Limb (tissue), 2 donors: Measurements from ENCODE around the gene SEC24D.
"Not testable (repeated sequence)": the region's sequence is repeated elsewhere in the genome, so short reads cannot be mapped to it uniquely, and the experiment has no call there.

Source experiments
- DNase-seq, 2 donors: peaks; one replicate each; pipeline ENCODE4 v3.0.0-alpha.2; 2016; ENCODE audit errors: extremely low spot score in 2 of 2

The SEC24D gene

GRCh38 chr4:118814058-118814457, 21.9 kb downstream of the SEC24D start:
- DNase-seq = no peak

DNA sequence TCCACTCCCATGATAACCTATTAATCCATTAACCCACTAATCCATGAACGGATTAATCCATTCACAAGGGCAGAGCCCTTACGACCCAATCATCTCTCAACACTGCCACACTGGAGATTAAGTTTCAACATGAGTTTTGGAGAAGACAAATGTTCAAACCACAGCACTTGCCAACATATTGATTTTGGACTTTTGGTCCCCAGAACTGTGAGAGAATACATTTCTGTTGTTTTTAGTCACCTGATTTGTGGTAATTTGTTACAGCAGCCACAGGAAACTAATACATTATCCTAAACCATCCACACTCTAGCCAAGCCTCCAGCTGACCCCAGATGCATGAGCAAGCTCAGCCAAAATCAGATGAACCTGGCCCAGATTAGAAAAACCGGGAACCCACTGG, 22.4 kb downstream of the SEC24D start:
- DNase-seq = no peak

GRCh38 chr4:118811832-118812231, 24.1 kb downstream of the SEC24D start:
- no peak for DNase-seq

DNA sequence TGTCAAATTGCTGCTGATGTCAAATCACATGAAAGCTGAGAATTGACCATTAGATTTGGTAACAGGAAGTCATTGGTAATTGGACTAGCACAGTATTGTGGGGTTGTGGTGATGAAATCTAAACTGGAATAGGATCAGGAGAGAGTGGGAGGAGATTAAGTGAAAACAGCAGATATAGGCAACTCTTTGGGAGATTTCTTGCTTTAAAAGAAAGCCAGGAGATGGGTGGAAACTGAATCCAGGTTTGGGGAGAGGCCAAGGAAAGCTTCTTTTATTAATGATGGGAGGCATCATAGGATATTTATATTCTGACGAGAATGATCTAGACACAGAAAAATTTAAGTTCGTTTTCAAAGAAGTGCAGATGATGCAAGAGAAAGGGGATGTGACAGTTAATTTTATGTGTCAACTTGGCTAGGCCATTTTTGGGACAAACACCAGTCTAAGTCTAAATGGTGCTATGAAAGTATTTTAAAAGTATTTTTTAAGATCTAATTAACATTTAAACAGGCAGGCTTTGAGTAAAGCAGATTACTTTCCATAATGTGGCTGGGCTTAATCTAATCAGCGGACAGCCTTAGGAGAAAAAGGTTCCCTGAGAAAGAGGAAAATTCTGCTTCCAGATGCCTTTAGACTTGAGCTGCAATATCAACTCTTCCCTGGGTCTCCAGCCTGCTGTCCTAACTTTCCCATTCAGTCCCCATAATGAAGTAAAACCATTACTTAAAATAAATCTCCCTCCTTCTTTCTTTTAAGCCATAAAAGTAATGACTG, 24.7 kb downstream of the SEC24D start:
- no peak for DNase-seq

GRCh38 chr4:118807659-118808058, 28.3 kb downstream of the SEC24D start:
- no peak for DNase-seq

GRCh38 chr4:118803253-118803652, 32.7 kb downstream of the SEC24D start:
- DNase-seq = no peak

DNA sequence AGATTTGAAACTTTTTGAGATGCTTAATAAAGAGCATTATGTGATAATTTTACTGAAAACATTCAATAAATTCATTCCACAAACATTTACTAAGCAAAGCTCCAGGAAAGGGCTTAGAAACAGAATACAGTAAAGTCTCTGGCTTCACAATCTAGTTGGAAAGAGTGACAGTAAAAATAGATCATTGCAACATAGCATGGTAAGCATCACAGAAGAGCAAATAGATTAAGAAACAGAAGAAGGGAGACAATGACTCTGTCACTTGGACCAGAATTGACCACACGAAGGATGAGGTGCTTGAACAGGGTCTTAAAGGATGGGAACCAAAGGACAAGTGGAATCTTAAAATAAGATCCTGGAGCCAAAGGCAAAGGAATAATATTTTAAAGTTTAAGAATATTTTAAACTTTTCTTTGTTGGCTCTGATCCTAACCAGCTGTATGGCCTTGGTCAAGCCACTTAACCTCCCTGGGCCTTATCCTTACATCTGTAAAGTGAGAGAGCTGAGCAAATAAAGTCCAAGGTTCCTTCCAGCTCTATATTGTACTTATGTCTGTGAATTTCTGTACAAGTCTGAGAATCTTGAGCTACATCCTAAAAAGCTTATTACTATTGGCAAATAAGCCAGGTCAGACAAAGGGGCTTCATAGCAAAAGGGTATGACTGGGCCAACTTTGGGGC, 33.9 kb downstream of the SEC24D start:
- no peak for DNase-seq

GRCh38 chr4:118799231-118799942, 36.5 kb downstream of the SEC24D start:
- no peak for DNase-seq

- no peak for DNase-seq
Measured at GRCh38 chr4:118798658-118799057, 37.3 kb downstream of the SEC24D start.

- DNase-seq = no peak
Measured at GRCh38 chr4:118797558-118798142, 38.3 kb downstream of the SEC24D start.

- not testable (repeated sequence) for DNase-seq
Measured at GRCh38 chr4:118791690-118792446, 44.1 kb downstream of the SEC24D start.

GRCh38 chr4:118790544-118790943, 45.4 kb downstream of the SEC24D start:
- no peak for DNase-seq

DNA sequence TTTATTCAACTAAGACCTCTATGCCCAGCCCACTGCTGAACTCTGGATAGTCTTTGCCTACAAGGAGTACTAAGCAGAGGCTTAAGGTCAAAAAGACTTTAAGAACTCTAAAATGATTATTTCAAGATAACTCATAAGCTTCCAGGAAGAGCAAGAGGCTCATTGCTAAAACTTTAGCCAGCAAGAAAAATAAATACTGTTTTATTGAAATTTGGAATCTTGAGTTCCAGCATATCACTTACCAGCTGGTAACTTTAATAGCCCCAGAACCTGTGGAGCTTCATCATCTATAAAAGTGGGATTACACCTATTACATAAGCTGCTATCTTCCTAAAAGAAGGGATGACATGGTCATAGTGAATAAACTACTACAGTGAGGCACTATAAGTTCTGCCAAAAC, 47.0 kb downstream of the SEC24D start:
- DNase-seq = no peak

- DNase-seq = no peak
Measured at GRCh38 chr4:118787844-118788380, 48.0 kb downstream of the SEC24D start.

GRCh38 chr4:118784776-118785175, 51.1 kb downstream of the SEC24D start:
- no peak for DNase-seq

- DNase-seq = no peak
Measured at GRCh38 chr4:118783887-118784286, 52.0 kb downstream of the SEC24D start.

DNA sequence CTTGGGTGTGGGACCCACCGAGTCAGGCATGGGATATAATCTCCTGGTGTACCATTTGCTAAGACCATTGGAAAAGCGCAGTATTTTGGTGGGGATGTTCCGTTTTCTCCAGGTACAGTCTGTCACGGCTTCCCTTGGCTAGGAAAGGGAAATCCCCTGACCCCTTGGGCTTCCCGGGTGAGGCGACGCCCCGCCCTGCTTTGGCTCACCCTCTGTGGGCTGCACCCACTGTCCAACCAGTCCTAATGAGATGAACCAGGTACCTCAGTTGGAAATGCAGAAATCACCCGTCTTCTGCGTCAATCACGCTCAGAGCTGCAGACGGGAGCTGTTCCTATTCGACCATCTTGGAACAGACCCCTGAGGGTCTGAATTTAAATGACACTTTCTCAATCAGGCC, 53.0 kb downstream of the SEC24D start:
- DNase-seq = not testable (repeated sequence)

GRCh38 chr4:118777649-118778048, 58.3 kb downstream of the SEC24D start:
- not testable (repeated sequence) for DNase-seq

DNA sequence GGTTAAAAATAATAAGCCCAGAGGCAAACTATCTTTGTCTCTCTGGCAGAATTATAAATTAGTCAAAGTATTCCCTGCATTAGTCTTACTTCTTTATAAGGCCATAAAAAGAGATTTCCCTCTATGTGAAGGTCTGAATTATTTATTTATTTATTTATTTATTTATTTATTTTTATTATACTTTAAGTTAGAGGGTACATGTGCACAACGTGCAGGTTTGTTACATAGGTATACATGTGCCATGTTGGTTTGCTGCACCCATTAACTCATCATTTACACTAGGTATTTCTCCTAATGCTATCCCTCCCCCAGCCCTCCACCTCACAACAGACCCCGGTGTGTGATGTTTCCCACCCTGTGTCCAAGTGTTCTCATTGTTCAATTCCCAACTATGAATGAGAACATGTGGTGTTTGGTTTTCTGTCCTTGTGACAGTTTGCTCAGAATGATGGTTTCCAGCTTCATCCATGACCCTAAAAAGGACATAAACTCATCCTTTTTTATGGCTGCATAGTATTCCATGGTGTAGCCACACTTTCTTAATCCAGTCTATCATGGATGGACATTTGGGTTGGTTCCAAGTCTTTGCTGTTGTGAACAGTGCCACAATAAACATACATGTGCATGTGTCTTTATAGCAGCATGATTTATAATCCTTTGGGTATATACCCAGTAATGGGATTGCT, 58.8 kb downstream of the SEC24D start:
- DNase-seq = not testable (repeated sequence)
